Measurements from ENCODE around the gene TNRC6C. TPM values are rescaled to one million over a fixed set of nuclear protein-coding genes. Genes with fewer than 3 reads are reported as not detected.

The TNRC6C gene
- total and polyA plus RNA-seq, 2 of the 13 experiments (the other 11 are each of a cell fraction or from before 2014, with no cell fraction given), result 0.66 to 4.9 TPM

- H3K4me3 ChIP-seq (replicated peaks in 1 of 3; ENCODE audit: insufficient read depth in 1 of 3, low read depth in 2 of 3, low read length in 3 of 3), result peak overlapping the region in 2 of 3 experiments; percentile 29 to 49; a peak in 3 of 6 replicates
- H2AFZ ChIP-seq (ENCODE audit: low read length), result no peak overlapping the region
- H3K9ac ChIP-seq (ENCODE audit: insufficient read depth, low read depth, low read length), result peak overlapping the region; percentile 24; the same call in 1 of the 2 replicates
- H4K20me1 ChIP-seq (ENCODE audit: insufficient read depth, low read length), result no peaks in the 10 kb centered on the region
- no peaks in the 10 kb centered on the region for H3K9me3 ChIP-seq (ENCODE audit: low read length)
- in situ Hi-C loops (cut with HindIII; ENCODE audit: extremely low pct_ligation_motif_present, low pct_unique_long_range_greater_than_20kb), result no loop called here
- peaks cover 4 to 6% of the 10 kb centered on the region in 2 experiments; a peak in 2 of 5 replicates for H3K27me3 ChIP-seq (ENCODE audit: control insufficient read depth in 1 of 2, insufficient read depth in 2 of 2, low read length in 2 of 2)
- peak; percentile 12 for FAIRE-seq
- intact Hi-C loops (cut with micrococcal nuclease; ENCODE audit: unreplicated experiment), result no loop called here
- no peaks in the 10 kb centered on the region for H3K79me2 ChIP-seq (ENCODE audit: insufficient read depth, low read length)
- H3K4me2 ChIP-seq (ENCODE audit: low read depth, low read length), result peak overlapping the region; percentile 86
- peak; percentile 20 for ATAC-seq
- peak overlapping the region; percentile 13 for H3K27ac ChIP-seq (ENCODE audit: extremely low read length, insufficient read depth, low read length)
- ChIA-PET POLR2A (interaction anchor here (0.6 kb wide), 1 partner anchor 1560 kb away, joined by 3 read pairs; no protein-coding TSS in a partner anchor), CTCF (ENCODE audit: low intra/inter-chr PET ratio, low total read pairs) (no interaction called here)
- no TSS peak for BruUV-seq (replicated peaks)
- peaks cover 85% of the 10 kb centered on the region for H3K4me1 ChIP-seq (ENCODE audit: insufficient read depth, low read length)
- DNase-seq (ENCODE audit: low spot score), result peak; percentile 53
- H3K36me3 ChIP-seq (replicated peaks in 1 of 2; ENCODE audit: control insufficient read depth in 1 of 2, insufficient read depth in 2 of 2, low read length in 2 of 2), result no peaks in the 10 kb centered on the region
- WGBS (ENCODE audit: low lambda C conversion rate), result 6% methylated on average over 14 of the region's 14 CpGs
- TF ChIP-seq NPAS2 (CRISPR knock-in tag; IDR thresholded peaks at IDR 0.05; ENCODE audit: borderline replicate concordance), result no peak
- TF ChIP-seq NR2F6 (IDR thresholded peaks at IDR 0.05), result peak; percentile 57; the same call in 1 of the 2 replicates
- peak; percentile 84 for TF ChIP-seq NR2F6 (CRISPR knock-in tag; IDR thresholded peaks at IDR 0.05)
- TF ChIP-seq ZNF251 (CRISPR knock-in tag; IDR thresholded peaks at IDR 0.05), result no peak
- TF ChIP-seq SPEN (CRISPR knock-in tag; IDR thresholded peaks at IDR 0.05; ENCODE audit: low read depth), result 0 out of 2 replicates have a peak, but pooled peaks have one; percentile 29
- TF ChIP-seq ZBTB40 (IDR thresholded peaks at IDR 0.05), result no peak
- peak; percentile 34; the same call in 1 of the 2 replicates for TF ChIP-seq ZBTB40 (CRISPR knock-in tag; IDR thresholded peaks at IDR 0.05)
- no peak for TF ChIP-seq YEATS2 (CRISPR knock-in tag; IDR thresholded peaks at IDR 0.05; ENCODE audit: borderline replicate concordance)
- TF ChIP-seq MIXL1 (CRISPR knock-in tag; IDR thresholded peaks at IDR 0.05), result peak; percentile 48; the same call in 1 of the 2 replicates
- no peak for TF ChIP-seq HOXA5 (CRISPR knock-in tag; IDR thresholded peaks at IDR 0.05)
- TF ChIP-seq ZNF83 (CRISPR knock-in tag; IDR thresholded peaks at IDR 0.05; ENCODE audit: borderline replicate concordance), result no peak
- peak; percentile 57 for TF ChIP-seq HDAC1 (CRISPR knock-in tag; IDR thresholded peaks at IDR 0.05)
- no peak for TF ChIP-seq ZNF101 (CRISPR knock-in tag; IDR thresholded peaks at IDR 0.05; ENCODE audit: borderline replicate concordance, low read depth)
- TF ChIP-seq PHF20 (CRISPR knock-in tag; IDR thresholded peaks at IDR 0.05), result peak; percentile 44; the same call in 1 of the 2 replicates
Measured at GRCh38 chr17:78148286-78149016, 189.9 kb downstream of the TNRC6C start.
